ENCODE measurements around the gene SLC46A1. TPM values are rescaled to one million over a fixed set of nuclear protein-coding genes. Genes with fewer than 3 reads are reported as not detected.
A peak's percentile ranks its signal among the peaks of the same experiment; 100 is the strongest.

The SLC46A1 gene
- total and polyA plus RNA-seq, 2 of the 13 experiments (the other 11 are each of a cell fraction or from before 2014, with no cell fraction given), result 19.6 to 22.6 TPM

- no peak for TF ChIP-seq ZNF570 (CRISPR knock-in tag; IDR thresholded peaks at IDR 0.05; ENCODE audit: borderline replicate concordance)
- TF ChIP-seq NRL (CRISPR knock-in tag; IDR thresholded peaks at IDR 0.05; ENCODE audit: borderline replicate concordance), result no peak
- TF ChIP-seq ATF4 (CRISPR knock-in tag; IDR thresholded peaks at IDR 0.05), result 0 out of 4 replicates have a peak, but pooled peaks of 1 of the 2 experiments have one; percentile 39
- TF ChIP-seq PAXIP1 (CRISPR knock-in tag; conservative IDR thresholded peaks at IDR 0.05), result peak; percentile 79
- TF ChIP-seq ZNF563 (CRISPR knock-in tag; IDR thresholded peaks at IDR 0.05), result 0 out of 2 replicates have a peak, but pooled peaks have one; percentile 37
- no peak for TF ChIP-seq KLF13 (CRISPR knock-in tag; IDR thresholded peaks at IDR 0.05)
- peak; percentile 58; the same call in 1 of the 2 replicates for TF ChIP-seq MIXL1 (CRISPR knock-in tag; IDR thresholded peaks at IDR 0.05)
- no peak for TF ChIP-seq U2AF2 (IDR thresholded peaks at IDR 0.05; ENCODE audit: low read depth, low read length)
- TF ChIP-seq MLLT10 (CRISPR knock-in tag; IDR thresholded peaks at IDR 0.05), result no peak
- TF ChIP-seq ZNF83 (CRISPR knock-in tag; IDR thresholded peaks at IDR 0.05; ENCODE audit: borderline replicate concordance), result no peak
- no peak for TF ChIP-seq MXD3 (CRISPR knock-in tag; IDR thresholded peaks at IDR 0.05)
- peak; percentile 78; the same call in 1 of the 2 replicates for TF ChIP-seq SAP130 (CRISPR knock-in tag; IDR thresholded peaks at IDR 0.05; ENCODE audit: low read depth)
- TF ChIP-seq RXRA (CRISPR knock-in tag; IDR thresholded peaks at IDR 0.05), result peak; percentile 41; the same call in 1 of the 2 replicates
- no peak; the same call in none of the 2 replicates for TF ChIP-seq GATAD1 (CRISPR knock-in tag; IDR thresholded peaks at IDR 0.05)
- no peak for TF ChIP-seq ZNF816 (CRISPR knock-in tag; IDR thresholded peaks at IDR 0.05; ENCODE audit: borderline replicate concordance)
- 0 out of 2 replicates have a peak, but pooled peaks have one; percentile 25 for TF ChIP-seq KAT7 (CRISPR knock-in tag; IDR thresholded peaks at IDR 0.05; ENCODE audit: borderline replicate concordance)
- TF ChIP-seq ESRRA (CRISPR knock-in tag; IDR thresholded peaks at IDR 0.05; ENCODE audit: low read depth), result peak; percentile 79; the same call in 1 of the 2 replicates
- TF ChIP-seq HOXA3 (CRISPR knock-in tag; IDR thresholded peaks at IDR 0.05), result peak; percentile 62; the same call in 1 of the 2 replicates
- TF ChIP-seq SNAPC2 (CRISPR knock-in tag; IDR thresholded peaks at IDR 0.05), result no peak
- 0 out of 2 replicates have a peak, but pooled peaks have one; percentile 21 for TF ChIP-seq DMAP1 (CRISPR knock-in tag; IDR thresholded peaks at IDR 0.05)
- TF ChIP-seq SRF (IDR thresholded peaks at IDR 0.05; ENCODE audit: low read depth, low read length), result no peak
- no peak for TF ChIP-seq ZNF20 (CRISPR knock-in tag; IDR thresholded peaks at IDR 0.05)
- TF ChIP-seq TFDP1 (CRISPR knock-in tag; IDR thresholded peaks at IDR 0.05; ENCODE audit: borderline replicate concordance), result peak; percentile 36; the same call in 1 of the 2 replicates
- TF ChIP-seq ZNF580 (CRISPR knock-in tag; IDR thresholded peaks at IDR 0.05; ENCODE audit: borderline replicate concordance, low read depth), result 0 out of 2 replicates have a peak, but pooled peaks have one; percentile 11
- TF ChIP-seq ASH2L (IDR thresholded peaks at IDR 0.05; ENCODE audit: insufficient read length, low read depth, low read length), result peak; percentile 24
Measured at GRCh38 chr17:28346746-28347246, 59.2 kb downstream of the SLC46A1 start (continued).
